Epithelial cell of esophagus (primary cell): ENCODE measurements around the gene FSTL5.

Experiments
- DNase-seq: peaks from one replicate; pipeline ENCODE4 v3.0.0; 2010; ENCODE audit warnings: low read depth
- H3K4me3 ChIP-seq: 2 replicates; pipeline ENCODE4 v1.5.1; 2011; ENCODE audit warnings: mild to moderate bottlenecking, low read length, control low read depth
- TF ChIP-seq, protein P1 (sequence below): IDR thresholded peaks from 2 replicates; pipeline ENCODE4 v1.5.1; 2011; ENCODE audit warnings: low read depth, mild to moderate bottlenecking, low read length, control low read depth, inconsistent platforms; ENCODE audit not compliant: insufficient read depth; ENCODE audit errors: missing control alignments

FSTL5 gene

DNA sequence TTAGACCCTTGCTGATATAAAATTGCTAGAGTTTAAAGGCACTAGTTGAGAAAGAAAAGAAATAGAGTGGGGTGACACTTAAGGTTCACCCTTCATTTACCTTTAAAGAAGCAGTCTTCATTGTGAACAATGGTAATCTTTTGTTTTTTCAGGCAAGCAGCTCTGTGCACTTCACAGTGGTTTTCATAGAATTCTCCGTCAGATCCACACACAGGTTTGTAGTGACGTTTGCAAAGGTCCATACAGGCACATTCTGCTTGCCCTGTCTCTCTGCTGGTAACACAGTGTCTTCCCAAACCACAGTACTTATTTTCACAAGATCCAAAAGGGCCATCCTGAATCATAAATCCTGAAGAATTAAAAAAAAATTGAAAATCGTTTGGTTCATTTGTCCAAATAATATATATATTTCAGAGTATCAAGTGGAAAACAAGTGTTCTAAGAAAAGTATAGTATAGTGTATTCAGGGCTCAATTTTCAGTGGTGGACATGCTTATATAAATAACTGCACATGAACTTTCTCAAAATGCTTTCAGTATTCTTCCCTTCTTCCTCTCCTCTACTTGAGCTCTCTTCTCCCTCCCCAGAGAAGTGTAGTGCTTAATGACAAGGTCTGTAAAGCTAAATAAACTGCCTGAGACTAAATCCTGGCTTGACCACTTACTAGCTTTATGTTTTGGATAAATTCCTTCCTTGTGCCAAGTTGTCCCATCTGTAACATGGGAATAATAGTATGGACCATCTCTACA is 243.3 kb downstream of the FSTL5 start:
- TF ChIP-seq, protein P1, sequence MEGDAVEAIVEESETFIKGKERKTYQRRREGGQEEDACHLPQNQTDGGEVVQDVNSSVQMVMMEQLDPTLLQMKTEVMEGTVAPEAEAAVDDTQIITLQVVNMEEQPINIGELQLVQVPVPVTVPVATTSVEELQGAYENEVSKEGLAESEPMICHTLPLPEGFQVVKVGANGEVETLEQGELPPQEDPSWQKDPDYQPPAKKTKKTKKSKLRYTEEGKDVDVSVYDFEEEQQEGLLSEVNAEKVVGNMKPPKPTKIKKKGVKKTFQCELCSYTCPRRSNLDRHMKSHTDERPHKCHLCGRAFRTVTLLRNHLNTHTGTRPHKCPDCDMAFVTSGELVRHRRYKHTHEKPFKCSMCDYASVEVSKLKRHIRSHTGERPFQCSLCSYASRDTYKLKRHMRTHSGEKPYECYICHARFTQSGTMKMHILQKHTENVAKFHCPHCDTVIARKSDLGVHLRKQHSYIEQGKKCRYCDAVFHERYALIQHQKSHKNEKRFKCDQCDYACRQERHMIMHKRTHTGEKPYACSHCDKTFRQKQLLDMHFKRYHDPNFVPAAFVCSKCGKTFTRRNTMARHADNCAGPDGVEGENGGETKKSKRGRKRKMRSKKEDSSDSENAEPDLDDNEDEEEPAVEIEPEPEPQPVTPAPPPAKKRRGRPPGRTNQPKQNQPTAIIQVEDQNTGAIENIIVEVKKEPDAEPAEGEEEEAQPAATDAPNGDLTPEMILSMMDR, result no peak
- DNase-seq, result no peak
- H3K4me3 ChIP-seq, result no peak overlapping the region

DNA sequence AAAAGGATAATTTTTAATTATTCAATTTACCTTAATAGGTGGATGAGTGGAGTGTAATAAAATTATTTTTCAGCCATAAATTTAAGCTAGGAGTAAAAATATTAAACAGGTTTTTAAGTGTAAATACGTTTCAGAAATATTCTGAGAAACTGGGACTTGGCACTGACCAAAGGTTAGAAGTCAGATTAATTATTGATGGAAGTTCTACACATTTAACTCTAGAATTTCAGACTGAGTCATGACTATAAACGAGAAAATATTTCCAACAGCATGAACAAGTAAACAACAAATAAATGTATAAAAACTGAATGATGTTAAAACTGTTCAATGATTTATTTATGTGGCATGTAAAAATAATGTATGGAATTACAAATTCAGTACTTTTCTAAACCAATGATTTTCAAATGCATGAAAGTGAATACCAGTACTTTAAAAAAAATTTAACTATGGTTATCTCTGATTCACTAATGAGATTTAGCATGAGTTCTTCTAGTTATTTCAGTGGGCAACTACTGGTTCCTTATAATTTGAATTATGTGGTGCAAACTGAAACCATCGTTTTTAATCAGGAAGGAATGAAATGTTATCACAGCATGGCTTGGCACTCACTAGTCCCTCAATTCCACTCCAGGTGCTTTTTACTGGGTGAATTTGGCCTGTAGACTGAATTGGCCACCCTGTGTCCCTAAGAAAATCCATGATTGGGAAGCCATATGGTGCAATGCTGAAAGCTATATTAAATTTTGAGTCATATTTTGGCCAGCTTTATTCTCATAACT is 244.2 kb downstream of the FSTL5 start:
- TF ChIP-seq, protein P1, result no peak
- no peak overlapping the region for H3K4me3 ChIP-seq
- no peak for DNase-seq

DNA sequence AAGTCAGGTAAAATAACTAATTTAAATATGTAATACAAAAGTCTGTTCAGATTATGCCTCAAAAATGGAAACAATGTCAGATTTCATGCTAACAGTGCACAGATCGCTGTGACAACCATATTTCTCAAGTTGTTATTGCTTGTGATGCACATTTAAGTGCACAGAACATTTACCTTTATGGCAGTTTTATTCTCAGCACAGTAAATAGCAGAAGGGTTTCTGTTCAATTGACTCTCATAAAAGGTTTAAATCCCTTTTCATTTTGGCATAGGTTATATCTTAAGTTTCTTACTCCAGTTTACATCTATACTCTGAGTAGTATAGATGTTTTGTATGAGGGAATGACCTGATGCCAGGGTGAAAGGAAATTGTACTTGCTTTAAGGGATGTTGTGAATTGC is 247.8 kb downstream of the FSTL5 start:
- TF ChIP-seq, protein P1, result no peak
- no peak overlapping the region for H3K4me3 ChIP-seq
- no peak for DNase-seq

DNA sequence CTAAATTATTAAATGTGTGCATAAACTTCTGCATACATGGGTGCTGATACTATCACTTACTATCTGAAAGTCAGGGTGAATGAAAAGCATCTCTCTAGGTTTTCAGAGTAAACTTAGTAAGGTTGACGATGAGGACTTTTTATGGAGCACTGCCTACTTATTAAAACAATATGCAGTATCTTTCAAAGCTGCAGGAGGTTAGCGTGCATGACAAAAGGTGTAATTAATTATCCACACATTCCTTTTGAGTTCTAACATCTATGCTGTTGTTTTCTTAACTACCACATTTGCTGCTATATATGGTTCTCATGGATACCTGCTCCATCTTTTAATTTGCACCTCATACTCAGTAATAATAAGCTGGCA is 256.2 kb downstream of the FSTL5 start:
- TF ChIP-seq, protein P1, result no peak
- H3K4me3 ChIP-seq, result no peak overlapping the region
- no peak for DNase-seq

DNA sequence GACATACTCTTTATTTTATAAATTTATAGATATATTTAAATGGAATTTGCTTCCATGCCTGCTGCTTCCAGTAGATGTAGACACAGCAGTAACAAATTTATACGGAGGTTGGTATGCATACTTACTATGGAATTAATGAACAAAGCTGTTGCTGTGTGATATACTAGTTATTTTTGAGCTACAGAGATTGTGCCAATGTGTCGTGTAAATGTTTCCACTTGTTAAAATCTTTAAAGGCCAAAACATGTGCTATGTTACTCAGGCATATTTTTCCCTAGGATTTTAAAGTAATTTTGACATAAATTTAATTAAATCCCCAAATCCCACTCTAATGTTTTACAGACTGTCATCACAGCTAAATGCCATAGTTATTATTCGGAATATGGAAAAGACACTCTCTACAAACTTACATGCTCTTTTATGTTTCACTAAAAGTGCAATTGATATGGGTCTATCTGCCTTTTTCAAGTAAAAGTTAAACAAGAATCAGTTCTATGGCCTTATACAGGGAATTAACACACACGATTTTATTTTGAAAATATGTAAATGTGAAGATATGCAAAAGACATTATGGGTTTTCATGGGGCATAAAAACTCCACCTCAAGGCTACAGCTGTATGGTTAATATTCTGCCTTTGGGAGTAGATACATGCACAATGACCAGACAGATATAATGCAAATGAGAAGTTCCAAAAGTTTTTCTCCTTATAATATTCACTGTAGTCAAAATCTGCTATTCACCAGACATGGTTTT is 256.8 kb downstream of the FSTL5 start:
- no peak overlapping the region for H3K4me3 ChIP-seq
- TF ChIP-seq, protein P1, result no peak
- no peak for DNase-seq

DNA sequence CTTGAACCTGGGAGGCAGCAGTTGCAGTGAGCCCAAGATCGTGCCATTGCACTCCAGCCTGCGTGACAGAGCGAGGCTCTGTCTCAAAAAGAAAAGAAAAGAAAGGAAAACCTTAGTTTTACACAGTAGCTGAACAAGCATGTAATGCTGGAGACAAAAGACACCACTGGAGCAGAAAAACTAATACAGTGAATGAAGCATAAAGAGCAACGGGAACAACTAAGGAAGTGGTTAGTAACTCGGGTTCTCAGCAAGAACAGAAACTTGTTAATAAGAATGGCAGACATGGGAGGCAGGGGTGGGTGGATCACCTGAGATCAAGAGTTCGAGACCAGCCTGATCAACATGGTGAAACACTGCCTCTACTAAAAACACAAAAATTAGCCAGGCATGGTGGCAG is 263.7 kb downstream of the FSTL5 start:
- H3K4me3 ChIP-seq, result no peak overlapping the region
- DNase-seq, result no peak
- TF ChIP-seq, protein P1, result no peak
